Activated T-cell treated with anti-CD3 and anti-CD28 coated beads for 48 hours (primary cell): ENCODE measurements around the gene FGD2.
"Not testable (repeated sequence)": the region's sequence is repeated elsewhere in the genome, so short reads cannot be mapped to it uniquely, and the experiment has no call there.

Experiments used
- DNase-seq: peaks from one replicate; pipeline ENCODE4 v3.0.0-alpha.2; 2020; ENCODE audit warnings: low read depth

Gene FGD2

GRCh38 chr6:37039958-37040357 lies 34.5 kb downstream of the FGD2 start:
- no peak for DNase-seq

- DNase-seq, result no peak
Measured at GRCh38 chr6:37041521-37041920, 36.1 kb downstream of the FGD2 start.

DNA sequence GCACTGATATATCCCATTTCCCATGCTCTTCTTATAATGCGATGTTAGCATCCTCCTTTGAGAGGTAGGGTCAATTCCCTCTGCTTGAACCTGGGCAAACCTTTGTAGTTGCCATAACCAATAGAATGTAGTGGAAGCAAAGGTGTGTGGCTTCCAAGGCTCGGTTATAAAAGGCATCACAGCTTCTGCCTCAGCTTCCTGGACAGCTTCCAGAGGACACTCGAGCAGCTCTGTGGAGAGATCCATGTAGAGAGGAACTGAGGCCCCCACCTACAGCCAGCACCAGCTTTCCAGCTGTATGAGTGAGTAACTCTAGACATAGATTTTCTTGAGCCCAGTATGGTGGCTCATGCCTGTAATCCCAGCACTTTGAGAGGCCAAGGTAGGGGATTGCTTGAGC lies 36.7 kb downstream of the FGD2 start:
- DNase-seq, result no peak

GRCh38 chr6:37043091-37043490 lies 37.6 kb downstream of the FGD2 start:
- not testable (repeated sequence) for DNase-seq

DNA sequence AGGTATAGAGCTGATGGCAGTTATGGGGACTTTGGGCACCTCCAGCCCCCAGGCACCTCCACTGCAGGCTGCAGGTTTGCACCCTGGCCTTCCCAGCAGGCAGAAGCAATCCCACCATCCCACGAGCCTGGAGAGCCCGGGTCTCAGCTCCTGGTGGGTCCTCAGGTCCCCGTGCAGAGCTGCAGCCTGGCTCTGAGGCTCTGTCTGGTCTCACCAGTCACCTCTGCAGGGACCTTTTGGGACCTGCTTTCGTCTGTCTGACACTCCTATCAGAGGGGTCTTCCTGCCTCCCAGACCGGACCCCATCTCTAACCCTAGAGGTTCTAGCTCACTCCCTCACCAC lies 41.9 kb downstream of the FGD2 start:
- no peak for DNase-seq

GRCh38 chr6:37047689-37048402 lies 42.4 kb downstream of the FGD2 start:
- no peak for DNase-seq

- no peak for DNase-seq
Measured at GRCh38 chr6:37048403-37048850, 43.0 kb downstream of the FGD2 start.

- peak; percentile 59 for DNase-seq
Measured at GRCh38 chr6:37048851-37049757, 43.6 kb downstream of the FGD2 start.

DNA sequence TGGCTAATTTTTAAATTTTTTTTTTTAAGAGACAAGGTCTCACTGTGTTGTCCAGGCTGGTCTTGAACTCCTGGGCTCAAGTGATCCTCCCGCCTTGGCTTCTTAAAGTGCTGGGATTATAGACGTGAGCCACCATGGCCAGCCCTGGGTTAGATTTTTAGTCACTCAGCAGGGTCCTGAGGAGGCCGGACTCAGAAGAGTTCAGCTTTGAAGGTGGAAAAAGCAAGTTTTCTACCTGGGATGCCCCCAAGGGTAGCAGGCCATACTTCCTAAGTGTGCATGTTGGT lies 44.2 kb downstream of the FGD2 start:
- no peak for DNase-seq

GRCh38 chr6:37050045-37050853 lies 44.8 kb downstream of the FGD2 start:
- DNase-seq, result peak; percentile 54

- peak; percentile 11 for DNase-seq
Measured at GRCh38 chr6:37050854-37051137, 45.3 kb downstream of the FGD2 start.

DNA sequence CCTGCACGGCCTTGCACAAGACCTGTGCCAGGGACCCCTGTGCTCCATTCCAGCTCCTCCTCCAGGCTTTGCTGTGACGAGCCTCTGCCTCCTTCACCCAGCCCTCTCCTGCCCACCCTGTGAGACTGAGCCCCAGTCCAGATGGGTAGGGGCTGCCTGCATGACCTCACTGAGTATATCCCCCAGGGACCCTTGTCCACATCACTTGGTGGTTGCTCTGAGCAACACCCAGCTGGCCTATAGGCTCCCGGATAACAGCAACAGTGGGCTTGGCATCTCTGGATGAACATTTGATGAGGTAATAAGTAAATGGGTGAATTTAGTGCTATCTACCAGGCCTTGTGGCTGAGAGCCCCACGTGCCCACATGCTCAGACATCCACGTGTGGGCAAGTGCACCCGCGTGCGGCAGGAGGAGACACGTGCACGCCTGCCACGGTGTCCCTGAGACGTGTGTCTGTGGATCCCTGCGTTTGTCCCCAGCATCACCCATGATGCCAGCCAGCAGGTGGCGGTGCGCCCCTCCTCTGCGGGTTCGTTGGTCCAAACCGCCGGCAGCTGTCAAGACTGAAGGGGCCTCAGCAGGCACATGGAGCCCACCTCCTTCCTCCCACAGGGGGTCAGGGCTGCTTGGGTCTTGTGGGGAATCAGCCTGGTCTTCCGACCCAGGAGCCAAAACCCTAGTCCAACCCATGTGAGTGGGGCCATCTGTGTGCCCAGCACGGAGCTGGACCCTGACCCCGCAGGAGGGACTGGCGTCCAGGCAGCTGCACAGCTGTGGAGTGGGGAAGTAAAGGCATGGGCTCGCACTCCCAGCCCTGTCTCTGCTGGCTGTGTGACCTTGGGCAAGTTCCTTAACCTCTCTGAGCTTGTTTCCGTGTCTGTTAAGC lies 45.9 kb downstream of the FGD2 start:
- DNase-seq, result peak; percentile 89

DNA sequence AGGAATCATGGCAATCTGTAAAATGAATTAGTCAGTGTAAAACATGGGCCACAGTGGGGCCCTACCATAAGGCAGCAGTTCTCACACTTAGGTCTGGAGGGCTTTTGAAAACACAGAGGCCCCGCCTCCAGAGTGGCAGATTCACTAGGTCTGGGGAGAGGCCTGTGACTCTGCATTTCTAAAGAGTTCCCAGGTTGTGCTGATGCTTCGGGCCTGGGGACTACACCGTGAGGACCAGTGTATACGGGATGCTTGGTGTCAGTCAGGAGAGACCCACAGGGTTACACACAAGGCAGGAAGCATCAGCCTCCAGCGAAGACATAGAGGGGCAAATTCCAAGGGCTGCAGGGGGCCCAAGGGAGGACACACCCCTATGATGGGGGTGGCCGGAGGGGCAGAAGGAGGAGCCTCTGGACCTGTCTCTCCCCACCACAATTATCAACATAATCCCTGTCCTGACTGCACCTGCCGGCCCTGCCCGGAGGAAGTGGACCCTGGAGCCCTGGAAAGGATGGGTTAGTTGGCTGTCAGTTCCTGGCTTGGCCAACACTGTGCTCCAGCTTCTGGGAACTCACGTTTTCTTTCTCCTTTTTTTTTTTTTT lies 46.7 kb downstream of the FGD2 start:
- peak; percentile 15 for DNase-seq

GRCh38 chr6:37053683-37054082 lies 48.2 kb downstream of the FGD2 start:
- DNase-seq, result no peak

GRCh38 chr6:37054171-37054570 lies 48.7 kb downstream of the FGD2 start:
- DNase-seq, result no peak

- no peak for DNase-seq
Measured at GRCh38 chr6:37054580-37054979, 49.1 kb downstream of the FGD2 start.

GRCh38 chr6:37056112-37056403 lies 50.6 kb downstream of the FGD2 start:
- DNase-seq, result no peak

DNA sequence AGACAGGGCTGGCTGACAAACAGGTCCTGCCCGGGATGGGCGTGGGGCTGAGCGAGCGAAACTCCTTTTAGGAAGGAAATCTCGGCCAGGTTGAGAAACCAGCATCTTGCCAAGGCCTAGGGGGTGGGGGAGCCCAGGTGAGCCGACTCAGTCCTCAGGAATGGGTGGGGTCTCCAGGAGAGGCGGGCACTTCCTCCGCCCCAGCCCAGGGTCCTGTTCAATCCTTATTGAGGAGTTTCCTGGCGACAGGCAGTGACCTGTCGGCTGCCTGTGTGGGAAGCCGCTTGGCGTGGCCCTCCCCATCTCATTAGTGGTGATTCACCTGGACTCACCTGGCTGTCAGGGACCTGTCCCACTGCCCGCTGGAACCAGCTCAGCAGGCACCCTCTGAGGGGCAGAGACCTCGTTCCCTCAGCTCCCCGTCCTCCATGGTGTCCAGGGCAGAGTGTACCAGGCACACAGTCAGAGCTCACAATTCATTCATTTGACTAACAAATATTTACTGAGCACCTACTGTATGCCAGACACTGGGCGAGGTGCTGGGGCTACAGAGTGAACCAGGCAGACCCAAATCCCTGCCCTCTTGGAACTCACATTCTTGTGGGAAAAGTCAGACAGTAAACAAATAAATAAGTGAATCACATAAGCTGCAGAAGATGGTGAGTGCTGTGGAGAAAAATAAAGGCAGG lies 51.1 kb downstream of the FGD2 start:
- DNase-seq, result no peak

DNA sequence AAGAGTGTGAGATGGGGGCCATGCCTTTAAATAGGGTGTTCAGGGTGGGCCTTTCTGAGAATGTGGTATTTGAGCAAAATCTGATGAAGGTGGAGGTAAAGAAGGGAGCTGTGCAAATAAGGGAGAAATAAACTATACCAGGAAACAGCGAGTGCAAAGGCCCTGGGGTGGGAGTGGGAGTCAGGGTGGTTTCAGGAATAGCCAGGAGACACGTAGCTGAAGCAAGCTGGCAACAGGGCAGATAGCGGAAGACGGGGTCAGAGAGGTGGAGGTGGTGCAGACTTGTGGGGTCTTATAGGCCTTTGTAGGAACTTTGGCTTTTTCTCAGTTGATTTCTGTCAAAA lies 51.6 kb downstream of the FGD2 start:
- DNase-seq, result no peak

DNA sequence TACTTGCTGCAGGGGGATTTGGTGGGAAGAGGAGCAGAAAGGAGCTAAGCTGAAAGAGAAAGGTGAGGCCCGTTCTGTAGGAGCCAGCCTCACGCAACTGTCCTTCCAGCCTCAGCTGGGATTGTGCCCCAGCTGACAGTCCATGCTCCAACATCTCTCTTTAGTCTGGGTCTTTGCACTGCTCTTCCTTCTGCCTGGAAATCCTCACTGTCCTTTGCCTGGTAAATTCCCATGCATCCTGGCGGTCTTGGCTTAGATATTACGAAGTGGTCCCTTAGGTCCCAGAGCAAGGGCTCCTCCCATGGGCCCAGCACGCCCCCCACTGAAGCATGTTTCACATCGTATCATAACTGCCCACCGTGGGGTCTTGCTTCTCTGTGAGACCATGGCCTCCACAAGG lies 52.2 kb downstream of the FGD2 start:
- no peak for DNase-seq

- DNase-seq, result no peak
Measured at GRCh38 chr6:37058084-37058586, 52.7 kb downstream of the FGD2 start.
